NCI-H446 (cell line): ENCODE results near the gene CBX6.
A peak's percentile ranks its signal among the peaks of the same experiment; 100 is the strongest.
"Not testable (repeated sequence)": the region's sequence is repeated elsewhere in the genome, so short reads cannot be mapped to it uniquely, and the experiment has no call there.

Experiments used
- DNase-seq, 2 experiments: peaks; one replicate each; lab custom pipeline; 2025; lab: John Stamatoyannopoulos, UW

Gene CBX6

GRCh38 chr22:38861170-38861876 lies 10.7 kb downstream of the CBX6 start:
- DNase-seq = no peak

DNA sequence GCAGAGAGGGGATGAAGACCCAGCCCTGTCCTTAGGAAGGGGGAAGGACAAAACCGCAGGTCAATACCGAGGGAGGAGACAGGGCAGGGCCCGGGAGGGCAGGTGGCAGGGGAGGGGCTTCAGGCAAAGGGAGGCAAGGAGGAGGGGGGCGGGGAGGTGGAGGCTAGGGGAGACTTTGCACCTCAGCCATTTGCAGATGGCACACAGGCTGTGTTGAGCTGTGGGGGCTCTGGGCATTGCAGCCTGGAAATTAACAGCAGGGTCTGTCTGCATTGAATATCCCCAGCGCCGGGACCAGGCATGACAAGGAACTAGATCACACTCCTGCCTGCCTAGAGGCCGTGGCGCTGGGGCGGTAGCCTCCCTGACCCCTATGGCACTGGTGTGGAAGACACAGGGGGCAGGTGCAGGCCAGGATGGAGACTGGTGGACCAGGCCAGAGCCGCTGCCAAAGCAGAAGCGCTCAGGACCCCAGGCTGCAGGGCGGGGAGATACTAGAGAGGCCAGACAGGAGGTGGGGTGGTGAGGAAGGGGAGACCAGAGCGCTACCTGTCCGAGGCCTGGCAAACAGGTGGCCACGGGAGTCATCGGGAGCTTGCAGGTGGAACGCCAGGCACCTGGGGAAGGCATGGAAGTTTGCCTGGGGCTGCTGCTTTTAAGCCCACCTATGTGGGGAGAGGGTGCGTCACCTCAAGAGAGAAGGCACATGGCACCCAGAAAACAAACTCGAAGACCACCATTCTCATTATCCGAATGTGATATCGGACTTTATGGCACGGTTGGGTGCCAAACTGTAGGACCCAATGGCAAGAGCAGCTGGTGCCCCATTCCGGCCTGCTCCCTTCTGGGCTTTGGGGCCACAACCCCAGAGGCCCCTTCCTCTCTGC lies 11.5 kb downstream of the CBX6 start:
- no peak for DNase-seq

- no peak for DNase-seq
Observed at GRCh38 chr22:38859581-38860282, 12.3 kb downstream of the CBX6 start.

- DNase-seq = no peak
Observed at GRCh38 chr22:38858492-38858891, 13.5 kb downstream of the CBX6 start.

DNA sequence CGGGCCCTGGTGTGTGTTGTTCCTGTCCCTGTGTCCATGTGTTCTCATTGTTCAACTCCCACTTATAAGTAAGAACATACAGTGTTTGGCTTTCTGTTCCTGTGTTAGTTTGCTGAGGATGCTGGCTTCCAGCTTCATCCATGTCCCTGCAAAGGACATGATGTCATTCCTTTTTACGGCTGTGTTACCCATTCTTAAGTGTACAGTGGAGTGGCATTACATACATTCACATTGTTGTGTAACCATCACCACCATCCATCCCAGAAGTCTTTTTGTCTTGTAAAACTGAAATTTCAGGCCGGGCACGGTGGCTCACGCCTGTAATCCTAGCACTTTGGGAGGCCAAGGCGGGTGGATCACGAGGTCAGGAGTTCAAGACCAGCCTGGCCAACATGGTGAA lies 17.5 kb downstream of the CBX6 start:
- not testable (repeated sequence) for DNase-seq

- not testable (repeated sequence) for DNase-seq
Observed at GRCh38 chr22:38853883-38854282, 18.1 kb downstream of the CBX6 start.

DNA sequence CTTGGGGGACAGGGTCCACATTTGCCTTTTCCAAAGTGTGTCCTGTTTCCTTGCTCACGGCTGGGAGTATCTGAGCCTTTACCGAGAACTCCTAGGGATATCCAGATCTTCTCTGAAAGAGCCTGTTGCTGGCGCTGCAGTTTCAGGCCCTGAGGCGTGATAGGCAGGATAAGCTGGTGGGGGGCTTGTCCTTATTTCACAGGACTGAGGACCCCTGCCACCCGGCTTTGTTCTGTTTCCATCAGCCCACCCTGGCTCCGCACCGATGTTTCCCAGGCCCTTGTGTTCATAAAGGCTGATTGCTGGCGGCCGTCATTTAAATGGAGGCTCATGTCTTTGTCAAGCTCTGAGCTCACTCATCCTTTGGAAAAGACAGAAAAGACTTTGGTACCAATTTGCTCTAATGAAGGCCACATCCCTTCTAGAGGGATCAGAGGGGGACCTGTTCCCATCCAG lies 18.8 kb downstream of the CBX6 start:
- no peak for DNase-seq

DNA sequence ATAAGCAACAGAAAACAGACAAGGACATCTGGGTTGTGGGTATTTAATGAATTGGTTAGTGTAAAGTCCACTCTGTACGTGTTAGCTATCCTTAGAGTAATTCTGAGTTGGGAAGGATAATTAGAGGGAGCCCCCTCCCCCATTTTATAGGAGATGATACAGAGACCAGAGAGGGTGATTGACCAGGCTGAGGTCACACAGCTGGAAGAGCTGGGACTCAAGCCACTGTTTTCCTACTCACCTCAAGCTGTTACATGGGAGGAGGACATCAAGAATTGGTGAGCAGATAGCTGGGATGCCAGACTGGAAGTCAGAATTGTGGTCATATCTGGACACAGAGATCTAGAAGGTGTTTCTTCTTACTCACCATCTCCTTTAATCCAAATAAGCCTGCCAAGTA lies 19.5 kb downstream of the CBX6 start:
- no peak for DNase-seq

- DNase-seq = no peak
Observed at GRCh38 chr22:38850941-38851849, 20.8 kb downstream of the CBX6 start.

DNA sequence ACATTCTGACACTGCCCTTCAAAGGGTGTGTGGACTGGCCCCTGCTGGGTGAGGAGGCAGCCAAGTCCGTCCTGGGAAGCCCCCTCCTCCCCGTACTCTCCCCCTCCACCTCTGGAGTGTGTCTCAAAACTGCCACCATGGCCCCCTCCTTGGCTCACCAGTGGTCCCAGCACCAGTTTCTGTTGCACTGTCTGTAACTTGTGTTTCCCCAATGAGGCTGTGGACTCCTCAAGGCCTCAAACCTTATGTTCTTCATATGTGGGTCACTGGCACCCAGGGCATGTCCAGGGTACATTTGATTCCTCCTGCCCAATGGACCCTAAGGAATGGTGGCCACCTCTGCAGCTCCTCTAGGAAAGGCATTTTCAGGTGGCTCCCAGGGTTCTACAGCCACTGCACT lies 21.6 kb downstream of the CBX6 start:
- DNase-seq = no peak

GRCh38 chr22:38849811-38850210 lies 22.2 kb downstream of the CBX6 start:
- peak in 1 of 2 experiments; percentile 63 for DNase-seq

- no peak for DNase-seq
Observed at GRCh38 chr22:38846412-38846811, 25.6 kb downstream of the CBX6 start.

DNA sequence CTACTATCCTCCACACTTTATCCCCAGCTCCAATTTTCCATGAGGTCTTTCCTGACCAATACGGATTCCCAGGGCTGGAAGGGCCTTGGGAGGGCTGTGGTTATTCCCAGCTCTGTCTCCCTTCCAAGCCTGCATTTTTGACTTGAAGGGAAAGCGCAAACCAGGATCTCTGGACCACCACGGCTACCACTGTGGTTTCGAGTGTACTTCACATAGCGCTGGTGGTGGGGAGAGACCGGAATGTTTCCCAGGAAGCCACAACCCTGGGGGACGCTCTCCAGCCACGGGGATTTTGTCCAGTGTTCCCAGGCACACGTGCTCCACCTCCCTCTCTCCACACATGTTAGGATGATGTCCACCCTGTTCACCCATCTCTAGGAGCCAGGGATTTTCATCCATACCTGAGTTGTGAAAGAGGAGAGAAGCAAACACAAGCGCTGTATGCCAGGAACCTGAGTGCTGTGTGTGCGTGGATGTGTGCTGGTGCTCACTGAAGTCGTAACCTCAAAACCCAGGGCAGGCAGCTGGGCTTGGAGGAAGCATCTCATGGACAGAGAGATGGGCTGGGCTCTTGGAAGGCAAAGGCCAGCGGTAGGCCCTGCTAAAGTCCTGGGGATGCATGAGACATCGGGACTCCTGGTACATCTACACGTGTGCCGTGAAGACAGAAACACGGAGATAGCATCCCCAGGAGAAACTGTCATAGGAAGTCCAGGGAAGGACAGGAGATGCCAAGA lies 26.8 kb downstream of the CBX6 start:
- no peak for DNase-seq

DNA sequence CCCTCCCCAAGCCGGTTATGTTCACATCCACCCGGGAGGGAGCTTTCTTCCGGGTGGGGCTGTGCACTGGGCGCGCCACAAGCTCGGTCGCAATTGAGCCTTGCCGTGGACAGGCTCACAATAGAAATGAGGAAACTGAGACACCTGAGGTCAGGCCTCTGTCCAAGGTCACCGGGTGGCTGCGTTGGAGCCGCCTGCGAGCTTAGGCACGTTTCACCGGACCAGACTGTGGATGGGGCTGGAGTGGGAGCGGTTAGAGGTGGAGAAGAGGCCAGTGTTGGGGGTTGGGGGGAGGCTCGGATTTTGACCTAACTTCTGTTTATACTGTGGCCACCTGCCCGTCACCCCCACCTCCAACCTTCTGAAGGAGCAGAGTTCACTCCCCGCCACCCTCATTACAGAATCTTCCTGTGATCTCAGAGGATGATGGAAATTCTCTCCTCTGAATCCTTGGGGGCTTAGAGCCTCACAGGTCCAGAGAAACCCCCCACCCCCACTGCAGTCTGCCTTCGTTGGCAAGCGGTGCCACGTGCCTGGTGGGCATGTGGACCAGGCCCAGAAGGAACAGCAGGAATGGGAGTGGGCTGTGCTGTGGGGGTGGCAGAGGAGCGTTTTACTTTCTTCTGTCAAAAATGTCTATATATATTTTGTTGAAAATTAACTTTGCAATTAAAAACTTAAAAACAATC lies 27.6 kb downstream of the CBX6 start:
- DNase-seq = no peak

DNA sequence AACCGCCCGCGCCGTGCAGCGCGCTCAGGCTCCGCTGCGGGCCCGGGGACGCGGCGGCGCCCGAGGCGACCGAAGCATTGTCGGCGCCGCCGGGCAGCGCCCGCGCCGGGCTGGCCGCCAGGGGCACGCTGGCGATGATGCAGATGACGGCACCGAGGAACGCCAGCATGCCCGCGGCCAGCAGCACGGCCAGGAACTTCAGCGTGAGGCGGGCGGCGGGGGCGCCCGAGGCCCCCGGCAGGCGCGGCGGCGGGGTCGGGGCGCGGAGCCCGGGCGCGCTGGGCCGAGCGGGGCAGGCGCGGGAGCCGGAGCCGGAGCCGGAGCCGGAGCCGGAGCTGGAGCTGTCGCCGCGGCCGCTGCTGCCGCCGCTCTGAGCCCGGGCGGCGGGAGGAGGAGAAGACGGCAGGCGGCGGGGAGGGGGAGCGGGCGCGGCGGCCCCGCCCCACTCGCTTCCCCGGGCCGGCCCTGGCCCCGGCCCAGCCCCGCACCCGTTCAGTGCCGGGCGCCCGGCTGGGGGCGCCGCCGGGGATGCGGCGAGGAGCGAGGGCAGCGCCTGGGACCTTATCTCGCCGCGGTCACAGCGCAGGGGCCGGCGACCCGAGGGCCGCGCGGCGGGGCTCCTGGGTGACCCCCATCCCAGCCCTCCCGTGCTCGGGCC lies 28.2 kb downstream of the CBX6 start, which contains the start of gene NPTXR:
TSS of gene NPTXR (minus strand) at position 372 of the 658 bp plus-strand sequence.
- DNase-seq = peak in 1 of 2 experiments; percentile 83

GRCh38 chr22:38843201-38843656 lies 28.8 kb downstream of the CBX6 start:
- DNase-seq = peak; percentile 41 to 82

- DNase-seq = no peak
Observed at GRCh38 chr22:38842512-38843200, 29.4 kb downstream of the CBX6 start.

- no peak for DNase-seq
Observed at GRCh38 chr22:38841635-38842034, 30.4 kb downstream of the CBX6 start.

DNA sequence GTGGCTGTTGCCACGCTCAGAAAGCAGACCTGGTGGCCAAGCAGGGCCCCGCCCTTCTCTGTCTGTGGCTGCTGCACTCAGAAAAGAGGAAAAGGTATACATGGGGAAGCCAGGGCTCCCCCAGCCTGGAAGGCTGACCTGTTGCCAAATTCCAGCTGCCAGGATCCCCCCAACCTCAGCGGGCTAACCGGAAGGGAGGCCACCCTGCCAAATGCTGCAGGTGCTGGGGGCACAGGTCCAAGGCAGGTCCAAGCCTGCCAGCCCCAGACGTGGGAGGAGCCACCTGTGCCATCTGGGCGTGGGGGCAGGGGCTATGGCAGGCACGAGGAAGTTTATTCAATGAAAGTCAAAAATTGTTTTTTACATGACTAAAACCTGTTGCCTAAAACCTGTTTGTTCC lies 30.8 kb downstream of the CBX6 start:
- peak in 1 of 2 experiments; percentile 48 for DNase-seq
